Naive thymus-derived CD8-positive, alpha-beta T cell (primary cell): ENCODE measurements around the gene GDF7. TPM values are rescaled to one million over a fixed set of nuclear protein-coding genes. Genes with fewer than 3 reads are reported as not detected.
A peak's percentile ranks its signal among the peaks of the same experiment; 100 is the strongest.

Source experiments
- ATAC-seq, 2 donors: fragments of 150-1000 bp; cut with Tn5 transposase in 1 of 2; sonication (Bioruptor Pico), chemical (Tn5 transposase) in 1 of 2; 1 replicate in 1 of 2; 2 replicates in 1 of 2; pipeline ENCODE4 v1.10.0; 2021; ENCODE audit warnings: mild to moderate bottlenecking in 2 of 2, moderate library complexity in 2 of 2
- POLR2A ChIA-PET: fragments of 350-600 bp; sonication (Branson Sonifier 250); formaldehyde crosslinking; loops from one replicate; lab custom pipeline; 2021; ENCODE audit warnings: antibody characterized with exemption; lab: Charles Lee
- DNase-seq, 10 donors: peaks; one replicate each; pipeline versions ENCODE4 v3.0.0 to v3.0.0-alpha.2; 2020 to 2022
- H3K27ac Mint-ChIP-seq, 10 donors: one replicate each; pipeline ENCODE4 v1.8.0; 2020 to 2022; ENCODE audit warnings: mild to moderate bottlenecking in 10 of 10, mixed read lengths in 10 of 10, moderate library complexity in 4 of 10, inconsistent platforms in 1 of 10
- H3K27me3 Mint-ChIP-seq, 5 donors: one replicate each; pipeline ENCODE4 v1.8.0; 2021 to 2022; ENCODE audit warnings: mixed read lengths in 5 of 5
- H3K36me3 Mint-ChIP-seq, 3 donors: one replicate each; pipeline ENCODE4 v1.8.0; 2020 to 2022; ENCODE audit warnings: mixed read lengths in 3 of 3, mild to moderate bottlenecking in 2 of 3, inconsistent platforms in 1 of 3
- H3K4me1 Mint-ChIP-seq, 4 donors: one replicate each; pipeline ENCODE4 v1.8.0; 2021 to 2022; ENCODE audit warnings: mixed read lengths in 4 of 4
- H3K4me3 Mint-ChIP-seq, 10 donors: one replicate each; pipeline ENCODE4 v1.8.0; 2020 to 2022; ENCODE audit warnings: mild to moderate bottlenecking in 10 of 10, mixed read lengths in 10 of 10, moderate library complexity in 6 of 10, inconsistent platforms in 1 of 10
- H3K9me3 Mint-ChIP-seq, 9 donors: one replicate each; pipeline ENCODE4 v1.8.0; 2020 to 2022; ENCODE audit warnings: mixed read lengths in 9 of 9, mild to moderate bottlenecking in 3 of 9, inconsistent platforms in 1 of 9, moderate library complexity in 1 of 9
- polyA plus RNA-seq, 3 donors: library from polyadenylated mRNA; unstranded; fragments of 300-500 nt; fragmentation: Illumina TruSeq; gene quantifications; one replicate each; pipeline ENCODE4 v1.2.3, GENCODE V29; 2021
- total RNA-seq, 8 experiments: library from RNA in 2 of 8; stranded (reverse) in 2 of 8; gene quantifications; one replicate each; pipeline ENCODE4 v1.2.3 and lab custom pipeline; 2021 to 2026

GDF7 gene
- total and polyA plus RNA-seq, 5 experiments from 2014 or later, result 0.05 TPM; not detected in 2

- ATAC-seq (no peak), DNase-seq (no peak)
- H3K4me3 Mint-ChIP-seq, result no peak overlapping the region
- peak overlapping the region in 2 of 10 donors; percentile 5 to 59 for H3K27ac Mint-ChIP-seq
- H3K9me3 Mint-ChIP-seq, result no peaks in the 10 kb centered on the region
- no peaks in the 10 kb centered on the region for H3K27me3 Mint-ChIP-seq
- POLR2A ChIA-PET, result interaction anchor here (2.4 to 3.3 kb wide), 2 partner anchors 195 to 197 kb away, joined by 9 to 16 read pairs; partner anchors contain the start of gene RHOB
- peaks cover 0 to 43% (median 10%) of the 10 kb centered on the region in 3 donors for H3K36me3 Mint-ChIP-seq
- H3K4me1 Mint-ChIP-seq, result peaks cover under 1 to 15% (median 13%) of the 10 kb centered on the region in 4 donors
Observed at GRCh38 chr2:20641123-20641985, 25.6 kb upstream of the GDF7 start.

- DNase-seq, result peak; percentile 47 to 82 (median 74)
- POLR2A ChIA-PET, result interaction anchor here (0.8 to 3.3 kb wide), 4 partner anchors 9 to 200 kb away, joined by 5 to 16 read pairs (median 10); partner anchors contain the start of genes HS1BP3 and RHOB
- peaks cover 5 to 17% (median 13%) of the 10 kb centered on the region in 4 donors for H3K4me1 Mint-ChIP-seq
- peaks cover 0 to 42% (median 10%) of the 10 kb centered on the region in 3 donors for H3K36me3 Mint-ChIP-seq
- no peaks in the 10 kb centered on the region for H3K9me3 Mint-ChIP-seq
- H3K27me3 Mint-ChIP-seq, result no peaks in the 10 kb centered on the region
- ATAC-seq, result peak; percentile 99 to 100
- H3K27ac Mint-ChIP-seq, result peak overlapping the region in 2 of 10 donors; percentile 52 to 59
- no peak overlapping the region for H3K4me3 Mint-ChIP-seq
Observed at GRCh38 chr2:20642055-20642971, 24.6 kb upstream of the GDF7 start.

- Mint-ChIP-seq H3K9me3 (no peaks in the 10 kb centered on the region), H3K27ac (peak overlapping the region in 3 of 10 donors; percentile 29 to 62 (median 59)), H3K27me3 (no peaks in the 10 kb centered on the region), H3K4me3 (no peak overlapping the region), H3K36me3 (peaks cover 0 to 42% (median 7%) of the 10 kb centered on the region in 3 donors), H3K4me1 (peaks cover 12 to 19% (median 16%) of the 10 kb centered on the region in 4 donors)
- no peak for ATAC-seq
- DNase-seq, result no peak
- POLR2A ChIA-PET, result interaction anchor here (1.2 to 3.3 kb wide), 2 partner anchors 8 to 196 kb away, joined by 5 to 16 read pairs; partner anchors contain the start of genes HS1BP3 and RHOB
Observed at GRCh38 chr2:20643060-20643459, 23.9 kb upstream of the GDF7 start.

GRCh38 chr2:20643826-20644225 is 23.1 kb upstream of the GDF7 start:
- ATAC-seq, result no peak
- peak overlapping the region in 5 of 10 donors; percentile 39 to 92 (median 50) for H3K27ac Mint-ChIP-seq
- no peaks in the 10 kb centered on the region for H3K27me3 Mint-ChIP-seq
- no peak overlapping the region for H3K4me3 Mint-ChIP-seq
- POLR2A ChIA-PET, result interaction anchor here (3.3 kb wide), 1 partner anchor 197 kb away, joined by 16 read pairs; the partner anchor contains the start of gene RHOB
- H3K9me3 Mint-ChIP-seq, result no peaks in the 10 kb centered on the region
- H3K36me3 Mint-ChIP-seq, result peaks cover 0 to 41% (median 7%) of the 10 kb centered on the region in 3 donors
- H3K4me1 Mint-ChIP-seq, result peaks cover 19 to 26% (median 23%) of the 10 kb centered on the region in 4 donors
- no peak for DNase-seq

- H3K4me1 Mint-ChIP-seq, result peaks cover 33 to 38% (median 36%) of the 10 kb centered on the region in 4 donors
- DNase-seq, result no peak
- H3K27ac Mint-ChIP-seq, result peak overlapping the region in 1 of 10 donors; percentile 92
- no peaks in the 10 kb centered on the region for H3K9me3 Mint-ChIP-seq
- H3K36me3 Mint-ChIP-seq, result peaks cover 0 to 33% (median 7%) of the 10 kb centered on the region in 3 donors
- H3K4me3 Mint-ChIP-seq, result no peak overlapping the region
- no peaks in the 10 kb centered on the region for H3K27me3 Mint-ChIP-seq
- no peak for ATAC-seq
- POLR2A ChIA-PET, result no interaction called here
Observed at GRCh38 chr2:20645301-20645701, 21.6 kb upstream of the GDF7 start.

GRCh38 chr2:20645761-20646160 is 21.2 kb upstream of the GDF7 start:
- no peak overlapping the region for H3K4me3 Mint-ChIP-seq
- H3K4me1 Mint-ChIP-seq, result peaks cover 35 to 42% (median 38%) of the 10 kb centered on the region in 4 donors
- H3K36me3 Mint-ChIP-seq, result peaks cover 0 to 30% (median 7%) of the 10 kb centered on the region in 3 donors
- no peaks in the 10 kb centered on the region for H3K27me3 Mint-ChIP-seq
- no peak for ATAC-seq
- POLR2A ChIA-PET, result no interaction called here
- H3K27ac Mint-ChIP-seq, result peak overlapping the region in 1 of 10 donors; percentile 21
- H3K9me3 Mint-ChIP-seq, result no peaks in the 10 kb centered on the region
- DNase-seq, result no peak

GRCh38 chr2:20646446-20646845 is 20.5 kb upstream of the GDF7 start:
- Mint-ChIP-seq H3K27ac (peak overlapping the region in 1 of 10 donors; percentile 12), H3K27me3 (no peaks in the 10 kb centered on the region), H3K4me3 (no peak overlapping the region), H3K9me3 (no peaks in the 10 kb centered on the region), H3K4me1 (peaks cover 38 to 45% (median 40%) of the 10 kb centered on the region in 4 donors), H3K36me3 (peaks cover 0 to 28% (median 7%) of the 10 kb centered on the region in 3 donors)
- ATAC-seq (no peak), DNase-seq (no peak)
- POLR2A ChIA-PET, result interaction anchor here (0.6 kb wide), 1 partner anchor 202 kb away, joined by 4 read pairs; no protein-coding TSS in a partner anchor

- Mint-ChIP-seq H3K27me3 (no peaks in the 10 kb centered on the region), H3K36me3 (peaks cover 0 to 25% (median 7%) of the 10 kb centered on the region in 3 donors), H3K4me3 (no peak overlapping the region), H3K27ac (no peak overlapping the region), H3K9me3 (no peaks in the 10 kb centered on the region), H3K4me1 (peaks cover 39 to 48% (median 44%) of the 10 kb centered on the region in 4 donors)
- DNase-seq (no peak), ATAC-seq (no peak)
- POLR2A ChIA-PET, result no interaction called here
Observed at GRCh38 chr2:20647211-20647610, 19.7 kb upstream of the GDF7 start.

GRCh38 chr2:20647738-20648137 is 19.2 kb upstream of the GDF7 start:
- no peak for DNase-seq
- Mint-ChIP-seq H3K4me3 (no peak overlapping the region), H3K9me3 (no peaks in the 10 kb centered on the region), H3K36me3 (peaks cover 0 to 25% (median 7%) of the 10 kb centered on the region in 3 donors), H3K27ac (peak overlapping the region in 3 of 10 donors; percentile 17 to 87 (median 30)), H3K27me3 (no peaks in the 10 kb centered on the region), H3K4me1 (peaks cover 37 to 48% (median 41%) of the 10 kb centered on the region in 4 donors)
- POLR2A ChIA-PET, result interaction anchor here (0.5 kb wide), 1 partner anchor 751 kb away, joined by 3 read pairs; no protein-coding TSS in a partner anchor
- ATAC-seq, result no peak

- Mint-ChIP-seq H3K27ac (peak overlapping the region in 4 of 10 donors; percentile 17 to 97 (median 66)), H3K4me3 (peak overlapping the region in 1 of 10 donors; percentile 34)
Observed at GRCh38 chr2:20648206-20648605, 18.7 kb upstream of the GDF7 start.

GRCh38 chr2:20648831-20649230 is 18.1 kb upstream of the GDF7 start:
- Mint-ChIP-seq H3K4me3 (peak overlapping the region in 7 of 10 donors; percentile 0 to 89 (median 56)), H3K36me3 (peaks cover 0 to 17% (median 7%) of the 10 kb centered on the region in 3 donors), H3K9me3 (no peaks in the 10 kb centered on the region), H3K4me1 (peaks cover 35 to 45% (median 38%) of the 10 kb centered on the region in 4 donors), H3K27me3 (no peaks in the 10 kb centered on the region), H3K27ac (peak overlapping the region in 8 of 10 donors; percentile 9 to 97 (median 78))
- ATAC-seq (no peak), DNase-seq (no peak)
- POLR2A ChIA-PET, result interaction anchor here (4.0 kb wide), 1 partner anchor 202 kb away, joined by 65 read pairs; the partner anchor contains the start of gene RHOB

More at GRCh38 chr2:20648206-20648605, 18.7 kb upstream of the GDF7 start:
- Mint-ChIP-seq H3K27me3 (no peaks in the 10 kb centered on the region), H3K36me3 (peaks cover 0 to 22% (median 7%) of the 10 kb centered on the region in 3 donors), H3K4me1 (peaks cover 35 to 45% (median 40%) of the 10 kb centered on the region in 4 donors), H3K9me3 (no peaks in the 10 kb centered on the region)
- no peak for DNase-seq
- no peak for ATAC-seq
- POLR2A ChIA-PET, result interaction anchor here (0.5 to 4.0 kb wide), 2 partner anchors 201 to 752 kb away, joined by 3 to 65 read pairs; partner anchors contain the start of gene RHOB
